ES-I3 (cell line): ENCODE measurements around the gene MIER2.

ENCODE experiments used
- H3K36me3 ChIP-seq: 2 replicates; pipeline ENCODE4 v1.6.1; 2013; ENCODE audit warnings: mild to moderate bottlenecking, low read length, control low read depth, moderate library complexity; ENCODE audit not compliant: insufficient read depth
- H3K4me1 ChIP-seq: 2 replicates; pipeline ENCODE4 v1.6.1; 2013; ENCODE audit warnings: mild to moderate bottlenecking, control low read depth, low read length; ENCODE audit not compliant: insufficient read depth
- H3K9ac ChIP-seq: 2 replicates; pipeline ENCODE4 v1.6.1; 2013; ENCODE audit warnings: low read depth, mild to moderate bottlenecking, low read length, moderate library complexity
- H3K9me3 ChIP-seq: 2 replicates; pipeline ENCODE4 v1.6.1; 2013; ENCODE audit warnings: mild to moderate bottlenecking, low read length, moderate library complexity; ENCODE audit not compliant: control insufficient read depth, insufficient read depth

Gene MIER2

GRCh38 chr19:373391-374182 is 29.0 kb upstream of the MIER2 start:
- H3K36me3 ChIP-seq, result no peaks in the 10 kb centered on the region
- H3K9ac ChIP-seq, result no peak overlapping the region
- H3K9me3 ChIP-seq, result no peaks in the 10 kb centered on the region
- H3K4me1 ChIP-seq, result no peaks in the 10 kb centered on the region

- Histone ChIP-seq H3K9me3 (no peaks in the 10 kb centered on the region), H3K4me1 (no peaks in the 10 kb centered on the region), H3K36me3 (no peaks in the 10 kb centered on the region), H3K9ac (no peak overlapping the region)
These were observed 27.8 kb upstream of the MIER2 start for GRCh38 chr19:372306-372890.

GRCh38 chr19:371501-372168 is 27.0 kb upstream of the MIER2 start:
- no peaks in the 10 kb centered on the region for H3K9me3 ChIP-seq
- no peaks in the 10 kb centered on the region for H3K4me1 ChIP-seq
- H3K36me3 ChIP-seq, result no peaks in the 10 kb centered on the region
- no peak overlapping the region for H3K9ac ChIP-seq

- Histone ChIP-seq H3K9me3 (no peaks in the 10 kb centered on the region), H3K9ac (no peak overlapping the region), H3K36me3 (no peaks in the 10 kb centered on the region), H3K4me1 (no peaks in the 10 kb centered on the region)
These were observed 26.2 kb upstream of the MIER2 start for GRCh38 chr19:370641-371330.

- H3K9ac ChIP-seq, result no peak overlapping the region
- H3K9me3 ChIP-seq, result no peaks in the 10 kb centered on the region
- no peaks in the 10 kb centered on the region for H3K36me3 ChIP-seq
- no peaks in the 10 kb centered on the region for H3K4me1 ChIP-seq
These were observed 25.3 kb upstream of the MIER2 start for GRCh38 chr19:369876-370275.

GRCh38 chr19:369256-369655 is 24.7 kb upstream of the MIER2 start:
- Histone ChIP-seq H3K9me3 (no peaks in the 10 kb centered on the region), H3K4me1 (no peaks in the 10 kb centered on the region), H3K36me3 (no peaks in the 10 kb centered on the region), H3K9ac (no peak overlapping the region)

- no peaks in the 10 kb centered on the region for H3K9me3 ChIP-seq
- H3K4me1 ChIP-seq, result no peaks in the 10 kb centered on the region
- no peak overlapping the region for H3K9ac ChIP-seq
- no peaks in the 10 kb centered on the region for H3K36me3 ChIP-seq
These were observed 24.0 kb upstream of the MIER2 start for GRCh38 chr19:368630-369024.

- Histone ChIP-seq H3K36me3 (no peaks in the 10 kb centered on the region), H3K9me3 (no peaks in the 10 kb centered on the region), H3K9ac (no peak overlapping the region), H3K4me1 (no peaks in the 10 kb centered on the region)
These were observed 23.5 kb upstream of the MIER2 start for GRCh38 chr19:367963-368629.

GRCh38 chr19:367561-367960 is 23.0 kb upstream of the MIER2 start:
- H3K4me1 ChIP-seq, result no peaks in the 10 kb centered on the region
- H3K9ac ChIP-seq, result no peak overlapping the region
- no peaks in the 10 kb centered on the region for H3K9me3 ChIP-seq
- H3K36me3 ChIP-seq, result no peaks in the 10 kb centered on the region

GRCh38 chr19:366951-367350 is 22.4 kb upstream of the MIER2 start:
- H3K4me1 ChIP-seq, result no peaks in the 10 kb centered on the region
- H3K36me3 ChIP-seq, result no peaks in the 10 kb centered on the region
- H3K9me3 ChIP-seq, result no peaks in the 10 kb centered on the region
- no peak overlapping the region for H3K9ac ChIP-seq

GRCh38 chr19:366205-366783 is 21.7 kb upstream of the MIER2 start:
- Histone ChIP-seq H3K9ac (no peak overlapping the region), H3K4me1 (no peaks in the 10 kb centered on the region), H3K36me3 (no peaks in the 10 kb centered on the region), H3K9me3 (no peaks in the 10 kb centered on the region)

- no peaks in the 10 kb centered on the region for H3K9me3 ChIP-seq
- no peaks in the 10 kb centered on the region for H3K36me3 ChIP-seq
- H3K9ac ChIP-seq, result no peak overlapping the region
- no peaks in the 10 kb centered on the region for H3K4me1 ChIP-seq
These were observed 20.1 kb upstream of the MIER2 start for GRCh38 chr19:364496-365287.

GRCh38 chr19:362683-363082 is 18.1 kb upstream of the MIER2 start:
- no peaks in the 10 kb centered on the region for H3K9me3 ChIP-seq
- H3K4me1 ChIP-seq, result no peaks in the 10 kb centered on the region
- no peak overlapping the region for H3K9ac ChIP-seq
- H3K36me3 ChIP-seq, result no peaks in the 10 kb centered on the region
